CD4-positive, alpha-beta T cell treated with Interleukin-21 for 1 hour (primary cell): ENCODE data around the gene ANO6.
A peak's percentile ranks its signal among the peaks of the same experiment; 100 is the strongest.
"Not testable (repeated sequence)": the region's sequence is repeated elsewhere in the genome, so short reads cannot be mapped to it uniquely, and the experiment has no call there.

ENCODE experiments used
- DNase-seq: peaks from one replicate; pipeline ENCODE4 v3.0.0-alpha.2; 2020

The ANO6 gene

GRCh38 chr12:45354399-45354798, 138.5 kb downstream of the ANO6 start:
- DNase-seq, result no peak

- DNase-seq, result no peak
Observed at GRCh38 chr12:45355730-45356129, 139.8 kb downstream of the ANO6 start.

GRCh38 chr12:45356822-45357538, 141.1 kb downstream of the ANO6 start:
- no peak for DNase-seq

GRCh38 chr12:45357539-45358417, 141.9 kb downstream of the ANO6 start:
- no peak for DNase-seq

GRCh38 chr12:45362291-45362690, 146.4 kb downstream of the ANO6 start:
- no peak for DNase-seq

- DNase-seq, result no peak
Observed at GRCh38 chr12:45363903-45364302, 148.0 kb downstream of the ANO6 start.

GRCh38 chr12:45368841-45369489, 153.1 kb downstream of the ANO6 start:
- no peak for DNase-seq

- DNase-seq, result no peak
Observed at GRCh38 chr12:45377815-45378214, 161.9 kb downstream of the ANO6 start.

GRCh38 chr12:45379261-45379660, 163.4 kb downstream of the ANO6 start:
- DNase-seq, result no peak

- no peak for DNase-seq
Observed at GRCh38 chr12:45381351-45381750, 165.5 kb downstream of the ANO6 start.

GRCh38 chr12:45388545-45388944, 172.7 kb downstream of the ANO6 start:
- DNase-seq, result peak; percentile 3

- DNase-seq, result no peak
Observed at GRCh38 chr12:45389426-45389825, 173.5 kb downstream of the ANO6 start.

- not testable (repeated sequence) for DNase-seq
Observed at GRCh38 chr12:45397499-45397898, 181.6 kb downstream of the ANO6 start.

GRCh38 chr12:45398552-45398951, 182.7 kb downstream of the ANO6 start:
- no peak for DNase-seq

- DNase-seq, result no peak
Observed at GRCh38 chr12:45400991-45401390, 185.1 kb downstream of the ANO6 start.

GRCh38 chr12:45402288-45402687, 186.4 kb downstream of the ANO6 start:
- DNase-seq, result no peak

GRCh38 chr12:45406988-45407850, 191.3 kb downstream of the ANO6 start:
- no peak for DNase-seq

GRCh38 chr12:45407981-45408728, 192.3 kb downstream of the ANO6 start:
- DNase-seq, result no peak

GRCh38 chr12:45408729-45409114, 192.8 kb downstream of the ANO6 start:
- DNase-seq, result no peak

- DNase-seq, result no peak
Observed at GRCh38 chr12:45409966-45410365, 194.1 kb downstream of the ANO6 start.

GRCh38 chr12:45411626-45412025, 195.7 kb downstream of the ANO6 start:
- DNase-seq, result no peak

- no peak for DNase-seq
Observed at GRCh38 chr12:45415393-45415817, 199.5 kb downstream of the ANO6 start.
